HG03558 (cell line): Measurements from ENCODE around the gene ACKR4.
"Not testable (repeated sequence)": the region's sequence is repeated elsewhere in the genome, so short reads cannot be mapped to it uniquely, and the experiment has no call there.

Experiments used
- ATAC-seq: cut with Tn5 transposase; IDR thresholded peaks from one replicate; pipeline ENCODE4 v1.9.1; 2021; ENCODE audit warnings: moderate number of reproducible peaks; ENCODE audit not compliant: unreplicated experiment; ENCODE audit errors: extremely low read depth

ACKR4 gene

GRCh38 chr3:132630612-132631011, 33.5 kb downstream of the ACKR4 start:
- ATAC-seq = no peak

GRCh38 chr3:132635052-132635451, 38.0 kb downstream of the ACKR4 start:
- no peak for ATAC-seq

GRCh38 chr3:132637590-132637989, 40.5 kb downstream of the ACKR4 start:
- ATAC-seq = no peak

- ATAC-seq = no peak
Measured at GRCh38 chr3:132638706-132639105, 41.6 kb downstream of the ACKR4 start.

GRCh38 chr3:132641427-132641826, 44.4 kb downstream of the ACKR4 start:
- ATAC-seq = not testable (repeated sequence)

GRCh38 chr3:132641837-132642538, 44.9 kb downstream of the ACKR4 start:
- ATAC-seq = no peak

- ATAC-seq = no peak
Measured at GRCh38 chr3:132642539-132642847, 45.4 kb downstream of the ACKR4 start.

- ATAC-seq = no peak
Measured at GRCh38 chr3:132643366-132643765, 46.3 kb downstream of the ACKR4 start.

- no peak for ATAC-seq
Measured at GRCh38 chr3:132645058-132645457, 48.0 kb downstream of the ACKR4 start.

- no peak for ATAC-seq
Measured at GRCh38 chr3:132650153-132650552, 53.1 kb downstream of the ACKR4 start.
